GM20000 (cell line): ENCODE measurements around the gene BNC2.

ENCODE experiments used
- DNase-seq: peaks from one replicate; pipeline ENCODE4 v3.0.0; 2012; ENCODE audit warnings: low spot score
- TF ChIP-seq, protein P1 (sequence below): IDR thresholded peaks from 2 replicates; pipeline ENCODE4 v1.5.1; 2012; ENCODE audit warnings: mild to moderate bottlenecking, control low read depth; ENCODE audit errors: extremely low read depth, missing control alignments

The BNC2 gene

DNA sequence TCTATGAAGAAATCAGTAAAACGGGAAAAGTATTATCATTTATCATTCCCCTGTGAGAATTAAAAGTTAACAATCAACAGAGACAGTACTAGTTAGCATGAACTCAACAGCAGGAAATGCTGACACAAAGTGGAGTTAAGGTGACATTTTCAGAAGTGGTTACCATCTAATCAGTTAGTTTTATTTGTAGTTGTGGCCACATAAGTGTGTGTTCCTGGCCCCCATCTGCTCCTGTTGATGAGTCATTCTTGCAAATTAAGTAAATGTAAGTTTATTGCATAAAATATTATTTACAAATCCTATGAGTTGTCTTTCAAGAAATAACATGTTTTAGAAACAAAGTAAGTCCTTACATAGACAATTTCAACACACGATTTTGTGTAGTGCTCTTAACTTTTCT, 8.9 kb upstream of the BNC2 start:
- DNase-seq = no peak

DNA sequence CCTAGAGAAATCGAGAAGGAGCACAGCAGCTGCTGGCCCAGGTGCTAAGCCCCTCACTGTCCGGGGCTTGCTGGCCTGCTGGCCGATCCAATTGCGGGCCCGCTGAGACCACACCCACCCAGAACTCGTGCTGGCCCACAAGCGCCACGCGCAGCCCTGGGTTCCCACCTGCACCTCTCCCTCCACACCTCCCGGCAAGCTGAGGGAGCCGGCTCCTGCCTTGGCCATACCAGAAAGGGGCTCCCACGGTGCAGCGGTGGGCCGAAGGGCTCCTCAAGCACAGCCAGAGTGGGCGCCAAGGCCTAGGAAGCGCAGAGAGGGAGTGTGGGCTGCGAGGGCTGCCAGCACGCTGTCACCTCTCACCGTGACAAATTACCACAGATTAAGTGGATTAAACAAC, 6.8 kb upstream of the BNC2 start:
- TF ChIP-seq, protein P1, sequence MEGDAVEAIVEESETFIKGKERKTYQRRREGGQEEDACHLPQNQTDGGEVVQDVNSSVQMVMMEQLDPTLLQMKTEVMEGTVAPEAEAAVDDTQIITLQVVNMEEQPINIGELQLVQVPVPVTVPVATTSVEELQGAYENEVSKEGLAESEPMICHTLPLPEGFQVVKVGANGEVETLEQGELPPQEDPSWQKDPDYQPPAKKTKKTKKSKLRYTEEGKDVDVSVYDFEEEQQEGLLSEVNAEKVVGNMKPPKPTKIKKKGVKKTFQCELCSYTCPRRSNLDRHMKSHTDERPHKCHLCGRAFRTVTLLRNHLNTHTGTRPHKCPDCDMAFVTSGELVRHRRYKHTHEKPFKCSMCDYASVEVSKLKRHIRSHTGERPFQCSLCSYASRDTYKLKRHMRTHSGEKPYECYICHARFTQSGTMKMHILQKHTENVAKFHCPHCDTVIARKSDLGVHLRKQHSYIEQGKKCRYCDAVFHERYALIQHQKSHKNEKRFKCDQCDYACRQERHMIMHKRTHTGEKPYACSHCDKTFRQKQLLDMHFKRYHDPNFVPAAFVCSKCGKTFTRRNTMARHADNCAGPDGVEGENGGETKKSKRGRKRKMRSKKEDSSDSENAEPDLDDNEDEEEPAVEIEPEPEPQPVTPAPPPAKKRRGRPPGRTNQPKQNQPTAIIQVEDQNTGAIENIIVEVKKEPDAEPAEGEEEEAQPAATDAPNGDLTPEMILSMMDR = no peak
- DNase-seq = no peak

More for the DNA sequence above, 8.9 kb upstream of the BNC2 start:
- TF ChIP-seq, protein P1 = no peak

DNA sequence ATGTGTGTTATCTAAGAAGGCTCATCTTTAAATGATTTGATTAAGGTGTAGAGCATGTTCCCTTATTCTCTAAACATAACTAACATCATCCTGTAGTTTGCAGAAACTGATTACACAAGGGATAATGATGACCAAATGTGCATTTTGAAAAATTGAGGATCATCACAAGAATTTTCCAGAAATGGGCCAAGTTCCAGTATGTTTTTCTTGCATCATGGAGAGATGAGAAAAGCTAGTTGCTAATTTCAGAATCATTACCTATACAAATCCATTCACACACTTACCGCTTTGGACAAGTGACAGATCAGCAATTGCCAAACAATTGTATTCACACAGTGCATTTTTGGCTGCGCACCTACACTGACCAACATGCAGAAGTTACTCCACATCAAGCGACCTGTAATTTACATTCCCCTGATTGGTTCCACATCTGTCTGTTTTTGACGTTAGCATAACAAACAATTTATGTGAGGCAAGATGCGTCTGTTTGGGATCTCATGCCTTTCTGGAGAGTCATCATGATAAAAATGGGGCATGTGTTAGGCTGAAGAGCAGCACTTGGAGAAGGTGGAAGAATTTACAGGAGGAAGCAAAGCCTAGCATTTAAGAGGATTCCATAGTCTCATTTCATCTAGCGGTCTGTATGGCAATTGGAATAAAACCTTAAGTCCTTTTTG, 2.8 kb upstream of the BNC2 start:
- TF ChIP-seq, protein P1 = no peak
- no peak for DNase-seq

DNA sequence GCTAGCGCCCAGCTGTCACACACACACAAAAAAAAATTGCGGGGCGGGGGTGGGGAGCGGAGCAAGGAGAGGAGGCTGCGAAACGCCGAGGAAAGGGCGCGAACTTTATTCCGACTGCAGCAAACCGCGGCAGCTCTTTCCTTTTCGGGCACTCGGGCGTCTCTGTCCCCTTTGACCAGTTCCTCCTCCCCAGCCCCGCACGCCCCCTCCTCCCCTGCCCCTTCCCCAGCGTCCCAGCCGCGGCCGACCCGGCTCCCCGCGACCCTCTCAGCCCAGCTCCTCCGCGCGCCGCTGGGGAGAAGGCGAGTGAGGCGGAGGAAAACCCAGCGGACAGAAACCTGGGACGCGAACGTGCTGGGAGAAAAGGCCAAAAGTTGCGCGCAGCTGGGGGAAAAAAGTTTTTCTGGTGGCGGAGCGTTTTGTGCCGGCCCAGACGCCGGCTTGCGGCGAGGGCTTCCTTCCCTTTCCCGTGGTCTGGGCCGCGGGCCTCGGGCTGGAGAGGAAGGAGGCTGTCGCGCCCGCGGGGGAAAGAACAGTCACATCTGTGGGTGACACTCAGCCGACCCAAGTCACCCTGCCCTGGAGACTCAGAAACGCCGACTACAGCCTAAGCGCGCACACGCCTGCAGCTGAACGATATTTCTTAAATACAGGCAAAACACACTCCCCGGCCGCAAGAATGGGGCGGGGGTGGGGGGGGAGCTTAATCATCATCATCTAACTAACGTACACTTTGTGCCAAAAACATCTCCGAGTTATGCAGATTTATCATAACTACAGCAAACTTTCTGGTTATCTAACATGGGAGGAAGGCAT, 1.1 kb upstream of the BNC2 start:
- TF ChIP-seq, protein P1 = no peak
- peak; percentile 42 for DNase-seq

DNA sequence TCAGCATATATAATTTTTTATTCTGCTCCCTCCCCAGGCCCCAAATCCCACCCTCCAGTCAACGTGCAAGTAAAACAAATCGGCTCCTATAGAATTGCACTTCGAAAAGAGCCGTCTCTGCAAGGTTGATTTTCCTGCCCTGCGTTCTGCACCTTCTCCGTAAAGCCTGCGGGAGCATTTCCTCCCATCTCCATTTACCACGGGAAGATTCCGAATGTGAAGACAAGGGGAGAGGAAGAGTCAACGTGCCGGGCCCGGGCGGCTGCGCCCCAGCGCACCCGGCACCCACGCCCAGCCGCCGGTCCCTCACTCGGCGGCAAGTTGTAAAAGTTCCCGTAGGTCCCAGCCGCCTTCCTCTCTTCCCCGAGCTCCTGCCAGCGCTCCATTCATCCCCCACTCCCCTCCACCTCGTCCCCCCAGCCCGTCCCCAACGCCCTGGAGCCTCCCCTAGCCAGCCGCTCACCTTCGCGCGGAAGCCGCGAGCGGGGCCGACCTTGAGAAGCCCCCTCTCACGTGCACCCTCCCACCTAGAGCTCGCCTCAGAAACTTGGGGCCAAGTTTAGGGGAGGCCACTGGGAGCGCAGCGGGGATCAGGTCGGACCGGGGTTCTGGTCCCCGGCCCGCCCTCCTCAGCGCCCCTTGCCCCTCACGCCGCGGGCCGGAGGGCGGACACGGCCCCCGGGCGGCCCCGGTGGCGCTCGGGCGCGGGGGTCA, 431 bp downstream of the BNC2 start:
- peak; percentile 36 for DNase-seq
- TF ChIP-seq, protein P1 = no peak

DNA sequence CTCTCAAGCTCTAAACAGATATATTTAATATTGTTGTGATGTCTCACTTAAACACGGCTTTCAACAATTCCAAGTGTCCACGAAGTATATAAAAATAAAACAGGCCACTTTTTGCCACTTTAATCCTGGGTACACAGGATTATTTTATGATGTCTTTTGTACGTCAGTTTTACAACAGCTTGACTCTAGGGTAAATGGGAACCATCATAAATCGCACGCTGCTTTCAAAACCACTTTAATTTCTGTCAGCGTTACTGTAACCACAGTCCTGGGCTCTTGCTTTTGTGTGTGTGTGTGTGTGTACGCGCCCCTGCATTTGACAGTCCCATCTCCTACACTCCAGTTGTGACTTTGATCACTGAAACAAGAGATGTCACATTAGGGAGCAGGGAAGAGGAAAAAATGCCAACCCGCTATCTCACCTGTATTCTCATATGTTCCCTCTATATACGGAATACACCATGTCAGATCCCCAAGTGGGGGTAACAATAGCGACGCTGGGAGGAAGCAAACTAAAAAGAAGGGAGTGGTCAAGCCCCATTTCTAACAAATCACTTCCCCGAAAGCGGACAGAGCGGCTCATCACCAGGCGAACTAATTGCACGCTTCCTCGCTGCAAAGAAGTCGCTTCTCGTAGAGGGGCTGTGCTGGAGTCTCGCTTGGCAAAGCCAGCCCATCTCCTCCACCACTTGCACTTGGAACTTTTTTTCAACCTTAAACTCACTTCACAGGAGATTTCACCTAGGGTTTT, 1.2 kb downstream of the BNC2 start:
- DNase-seq = no peak
- TF ChIP-seq, protein P1 = no peak
